Cerebellar cortex (tissue), 1 donor: ENCODE measurements around the gene SYT1.

Experiments used
- DNase-seq: peaks from one replicate; pipeline ENCODE4 v3.0.0-alpha.2; 2015; ENCODE audit warnings: low spot score

Gene SYT1

DNA sequence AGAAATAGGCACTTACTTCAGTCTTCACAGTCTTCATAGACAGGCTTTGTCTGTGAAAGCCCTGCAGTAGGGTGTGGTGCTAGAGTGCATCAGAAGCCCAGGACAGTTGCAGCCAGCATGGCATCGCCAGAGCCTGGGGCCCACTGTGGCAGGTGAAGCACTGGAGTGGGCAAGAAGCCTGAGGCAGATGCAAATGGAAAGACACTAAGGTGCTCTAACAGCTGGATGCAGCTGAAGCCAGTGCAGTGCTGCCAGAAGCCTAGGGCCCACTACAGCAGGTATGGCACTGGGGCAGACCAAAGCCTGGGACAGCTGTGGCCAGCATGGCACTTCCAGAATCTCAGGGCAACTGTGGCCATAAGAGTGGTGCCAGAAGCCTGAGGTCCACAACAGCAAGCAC is 358.6 kb downstream of the SYT1 start:
- no peak for DNase-seq

DNA sequence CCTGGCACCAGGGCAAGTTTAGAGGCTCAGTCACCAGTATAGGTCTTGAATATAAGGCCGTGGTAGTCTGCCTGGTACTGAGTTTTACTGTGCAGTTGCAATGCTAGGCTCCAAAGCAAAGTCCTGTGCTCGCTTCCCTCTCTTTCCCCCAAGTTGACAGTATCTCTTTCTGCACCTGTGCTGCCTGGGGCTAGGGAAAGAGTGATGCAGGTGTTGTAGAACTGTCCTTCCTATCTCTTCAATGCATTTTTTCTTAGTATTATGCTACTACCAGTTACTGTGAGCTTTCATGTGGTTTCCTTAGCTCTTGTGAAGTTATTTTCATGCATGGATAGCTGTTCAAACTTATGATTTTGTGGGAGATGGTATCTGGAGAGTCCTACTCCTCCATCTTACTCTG is 359.2 kb downstream of the SYT1 start:
- no peak for DNase-seq

DNA sequence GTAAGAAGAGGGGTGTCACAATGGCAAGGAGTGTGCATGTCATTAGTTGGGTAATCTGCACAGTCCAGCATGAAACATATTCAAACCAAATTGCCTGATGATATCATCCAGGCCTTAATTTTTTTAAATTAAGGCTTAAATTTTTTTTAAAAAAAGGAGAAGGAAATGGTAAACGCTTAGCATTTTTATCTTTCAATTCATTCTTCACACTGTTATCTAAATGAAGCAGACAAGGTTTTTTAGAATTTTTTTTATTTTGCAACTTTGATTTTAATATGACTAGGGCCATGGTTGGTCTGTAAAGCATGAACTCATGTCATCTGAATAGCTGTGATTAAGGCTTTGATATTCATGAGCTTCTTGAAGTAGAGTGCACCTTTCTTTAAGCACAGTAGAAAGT is 362.5 kb downstream of the SYT1 start:
- DNase-seq, result no peak

DNA sequence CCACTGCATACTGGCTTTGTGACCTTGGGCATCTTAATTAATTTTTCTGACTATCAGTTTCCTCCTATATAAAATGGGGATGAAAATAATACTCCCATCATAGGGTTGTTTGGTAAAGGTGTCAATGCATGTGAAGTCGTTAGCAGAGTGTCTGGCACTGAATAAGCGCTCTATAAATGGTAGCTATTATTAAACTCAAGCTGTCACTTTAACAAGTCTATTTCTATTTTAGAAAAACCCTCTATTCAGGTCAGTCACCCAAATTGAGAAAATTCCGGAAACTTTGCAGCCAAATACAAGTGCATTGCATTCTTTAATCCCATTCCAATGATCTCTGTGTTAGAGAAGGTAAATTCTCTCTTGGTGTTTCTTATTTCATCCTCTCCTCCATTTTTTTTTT is 363.1 kb downstream of the SYT1 start:
- DNase-seq, result peak; percentile 49

DNA sequence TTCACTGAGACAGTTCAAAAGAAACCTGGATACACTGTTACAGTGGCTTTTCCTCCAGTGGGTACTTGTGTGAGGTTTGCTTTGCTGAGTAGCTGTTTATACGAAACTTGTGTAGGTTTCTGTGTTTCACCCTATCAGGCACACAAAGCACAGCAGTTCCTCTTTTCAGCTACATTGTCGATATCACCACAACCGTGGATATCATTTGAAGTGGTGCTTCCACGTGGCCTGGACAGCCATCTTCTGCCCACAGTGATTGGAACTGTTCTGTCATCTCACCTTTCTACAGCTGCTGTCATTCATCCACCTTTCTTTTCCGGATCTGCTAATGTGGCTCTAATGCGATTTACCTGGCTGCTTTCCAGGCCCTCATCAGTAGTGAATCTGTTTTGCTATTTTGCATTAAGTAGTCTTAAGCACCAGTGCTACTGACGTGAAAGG is 368.8 kb downstream of the SYT1 start:
- peak; percentile 53 for DNase-seq

DNA sequence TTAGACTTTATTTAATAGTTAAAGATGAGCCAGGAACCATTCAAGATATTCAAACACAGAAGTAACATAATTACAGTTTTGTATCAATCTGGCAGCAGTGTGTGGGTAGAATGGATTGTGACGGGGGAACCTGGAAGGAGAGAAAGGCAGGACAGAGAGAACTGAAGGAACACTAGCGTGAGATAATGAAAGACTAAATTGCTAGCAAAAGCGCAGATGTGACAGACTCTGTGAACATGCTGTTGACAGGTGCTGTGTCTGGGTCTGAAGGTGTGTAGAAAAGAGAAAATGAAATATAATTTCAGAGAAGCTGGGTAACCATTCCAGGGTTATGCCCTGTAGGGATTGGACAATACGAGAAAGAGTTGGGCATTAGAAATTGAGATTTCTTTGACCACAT is 372.3 kb downstream of the SYT1 start:
- DNase-seq, result no peak

DNA sequence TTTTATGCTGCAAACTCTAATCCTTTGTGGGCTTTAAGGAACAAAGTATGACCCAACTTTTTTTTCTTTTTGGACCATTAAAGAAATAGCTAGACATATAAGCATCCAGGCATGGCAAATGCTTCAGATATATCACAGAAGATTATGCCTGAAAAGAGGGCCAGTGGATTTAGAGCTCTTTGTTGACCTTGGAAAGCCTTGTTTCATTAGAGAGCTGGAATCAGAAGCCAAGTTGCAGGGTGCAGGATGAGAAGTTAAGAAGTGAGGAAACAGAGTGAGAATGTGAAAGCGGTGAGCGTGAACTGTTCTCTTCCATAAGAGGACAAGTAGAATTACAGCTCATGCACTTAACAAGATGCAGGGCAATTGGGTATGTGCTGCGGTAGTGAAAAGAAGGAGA is 373.7 kb downstream of the SYT1 start:
- no peak for DNase-seq

DNA sequence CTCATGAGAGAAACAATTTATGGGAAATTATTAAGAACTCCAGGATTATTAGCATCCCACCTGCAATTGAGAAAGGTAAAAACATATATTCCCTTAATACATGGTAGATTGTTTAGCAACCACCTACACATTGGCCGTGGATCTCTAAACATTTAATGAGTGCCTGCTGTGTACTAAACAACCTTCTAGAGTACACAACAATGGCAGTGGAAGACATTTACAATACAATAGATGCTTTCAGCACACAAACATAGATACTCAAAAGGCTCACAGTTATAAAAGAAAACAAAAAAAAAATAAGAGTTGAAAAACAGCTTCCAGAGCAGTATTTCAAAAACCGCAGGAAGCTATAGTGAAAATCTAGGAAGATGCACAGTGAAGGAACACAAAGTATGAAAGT is 382.9 kb downstream of the SYT1 start:
- no peak for DNase-seq

DNA sequence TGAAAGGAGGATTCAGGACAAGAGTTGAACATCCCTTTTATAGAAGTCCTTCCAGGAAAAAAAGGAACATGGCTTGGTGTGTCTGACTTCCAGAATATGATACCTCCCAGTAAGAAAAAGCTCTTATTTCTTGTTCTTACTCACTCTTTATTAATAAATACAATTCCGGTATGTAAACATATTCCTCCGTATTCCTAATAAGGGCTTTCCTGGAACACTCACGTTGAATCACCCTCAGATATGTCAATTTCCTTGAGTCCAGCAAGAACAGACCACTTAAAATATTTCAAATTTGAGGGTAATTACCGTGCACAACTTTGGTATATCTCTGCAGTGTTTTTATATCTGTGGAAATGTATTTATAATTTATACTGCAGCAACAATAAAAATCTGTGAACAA is 385.6 kb downstream of the SYT1 start:
- DNase-seq, result no peak

DNA sequence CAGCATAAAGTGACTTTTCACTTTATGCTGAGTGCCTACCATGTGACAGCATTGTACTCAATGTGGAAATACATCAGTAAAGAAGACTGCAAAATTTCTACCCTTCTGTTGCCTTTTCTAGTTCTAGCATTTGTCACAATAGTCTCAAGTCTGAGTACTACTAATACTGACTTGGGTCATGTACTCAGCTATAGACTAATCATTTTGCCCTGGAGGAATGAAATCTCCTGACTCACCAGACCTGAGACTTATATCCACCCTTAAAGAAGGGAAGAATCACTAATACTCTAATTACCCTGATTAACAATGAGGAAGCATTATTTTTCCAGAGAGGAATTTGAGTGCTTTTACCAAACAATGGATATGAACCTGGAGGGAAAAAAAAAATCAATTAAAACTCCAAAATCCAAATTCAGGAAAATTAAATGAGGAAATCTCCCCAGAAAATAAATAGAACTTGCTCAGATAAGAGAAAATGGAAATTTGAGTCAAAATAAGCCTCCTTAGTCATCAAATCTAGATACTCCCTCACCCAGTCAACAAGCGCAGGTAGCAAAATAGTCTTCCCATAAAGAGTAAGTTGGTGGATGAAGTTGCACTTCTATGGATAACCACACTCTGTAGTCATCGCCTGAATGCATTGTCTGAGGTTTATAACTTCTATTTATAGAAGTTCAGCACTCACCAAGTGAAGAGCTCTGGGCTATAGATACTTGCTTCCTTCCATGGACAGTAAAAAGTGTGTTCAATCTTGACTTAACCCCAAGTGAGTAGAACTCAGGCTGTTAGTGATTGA is 386.6 kb downstream of the SYT1 start:
- no peak for DNase-seq

DNA sequence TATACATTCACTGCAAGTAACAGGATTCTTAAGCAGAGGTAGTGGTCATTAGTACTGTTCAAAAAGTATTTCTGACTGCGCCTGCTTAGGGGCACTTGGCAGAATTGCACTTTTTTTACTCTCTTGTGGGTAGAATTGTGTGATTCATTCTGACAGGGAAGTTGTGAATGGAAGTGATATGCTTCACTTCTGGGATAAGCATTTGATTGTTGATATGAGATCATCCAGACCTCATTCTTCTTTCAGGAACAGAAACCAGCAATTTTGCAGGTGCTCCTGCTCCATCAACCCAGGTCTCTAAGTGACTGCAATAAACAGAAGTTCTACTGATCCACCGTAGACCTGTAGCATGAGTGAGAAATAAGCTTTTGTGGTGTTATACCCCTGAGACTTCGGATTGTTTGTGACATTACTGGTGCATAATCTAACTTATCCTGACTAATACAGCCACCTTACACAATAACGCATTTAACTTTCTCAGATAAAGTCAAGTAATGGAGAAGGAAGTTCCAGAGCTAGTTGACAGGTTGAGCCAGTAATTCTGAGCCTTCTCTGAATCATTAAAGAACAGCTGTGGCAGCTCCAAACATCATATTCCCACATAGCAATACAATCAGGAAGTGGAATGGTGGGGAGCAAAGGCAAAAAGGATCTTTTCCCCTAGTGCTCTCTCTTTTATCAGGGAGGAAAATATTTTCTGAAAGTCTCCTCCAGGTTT is 387.9 kb downstream of the SYT1 start:
- DNase-seq, result no peak

DNA sequence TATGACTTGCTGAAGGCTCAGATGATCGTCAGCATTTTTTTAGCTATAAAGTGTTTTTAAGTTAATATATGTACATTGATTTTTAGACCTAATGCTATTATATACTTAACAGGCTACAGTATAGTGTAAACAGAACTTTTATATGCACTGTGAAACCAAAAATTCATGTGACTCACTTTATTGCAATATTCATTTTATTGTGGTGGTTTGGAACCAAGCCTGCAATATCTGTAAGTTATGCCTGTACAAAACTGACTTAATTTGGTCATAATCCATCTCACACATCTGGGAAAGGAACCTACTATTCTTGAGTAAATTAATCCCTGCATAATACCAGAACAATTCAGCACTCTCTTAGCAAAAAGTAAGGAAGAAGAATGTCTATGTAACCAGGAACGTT is 390.7 kb downstream of the SYT1 start:
- no peak for DNase-seq

DNA sequence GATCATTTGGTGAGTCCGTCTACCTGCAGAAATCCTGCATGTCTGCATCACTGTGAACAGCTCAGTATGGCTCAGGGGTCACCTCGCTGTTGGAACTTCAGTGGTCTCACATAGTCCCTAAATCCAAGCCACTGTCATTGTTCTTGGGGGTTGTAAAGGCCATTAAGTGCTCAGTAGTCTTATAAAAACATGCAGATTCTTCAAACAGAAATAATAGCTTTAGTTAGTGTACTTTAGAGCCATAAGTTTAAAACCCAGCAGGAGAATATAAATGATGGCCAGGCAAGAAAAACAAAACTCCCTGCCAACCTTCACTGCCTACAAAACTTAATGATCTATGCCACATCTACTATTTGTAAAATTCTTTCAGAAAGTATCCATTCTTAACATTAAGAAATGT is 396.3 kb downstream of the SYT1 start:
- no peak for DNase-seq

DNA sequence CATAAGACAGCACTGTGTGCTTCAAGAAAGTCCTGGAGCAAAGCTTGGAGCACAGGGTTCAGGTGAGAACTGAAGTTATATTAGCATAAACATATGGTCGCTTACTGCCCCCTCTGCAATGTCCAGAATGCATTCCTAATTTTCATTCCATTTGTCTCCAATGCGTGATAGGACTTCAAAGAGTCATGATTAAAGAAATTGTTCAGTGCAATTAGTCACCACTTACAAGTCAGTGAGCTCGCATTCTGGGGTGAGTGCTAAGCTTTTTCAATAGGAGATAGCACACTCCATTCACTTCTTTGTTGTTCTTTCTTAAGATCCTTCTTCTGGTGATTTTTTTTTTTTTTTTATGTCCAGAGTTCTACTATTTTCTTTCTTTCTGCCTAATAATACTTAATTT is 398.4 kb downstream of the SYT1 start:
- DNase-seq, result no peak

DNA sequence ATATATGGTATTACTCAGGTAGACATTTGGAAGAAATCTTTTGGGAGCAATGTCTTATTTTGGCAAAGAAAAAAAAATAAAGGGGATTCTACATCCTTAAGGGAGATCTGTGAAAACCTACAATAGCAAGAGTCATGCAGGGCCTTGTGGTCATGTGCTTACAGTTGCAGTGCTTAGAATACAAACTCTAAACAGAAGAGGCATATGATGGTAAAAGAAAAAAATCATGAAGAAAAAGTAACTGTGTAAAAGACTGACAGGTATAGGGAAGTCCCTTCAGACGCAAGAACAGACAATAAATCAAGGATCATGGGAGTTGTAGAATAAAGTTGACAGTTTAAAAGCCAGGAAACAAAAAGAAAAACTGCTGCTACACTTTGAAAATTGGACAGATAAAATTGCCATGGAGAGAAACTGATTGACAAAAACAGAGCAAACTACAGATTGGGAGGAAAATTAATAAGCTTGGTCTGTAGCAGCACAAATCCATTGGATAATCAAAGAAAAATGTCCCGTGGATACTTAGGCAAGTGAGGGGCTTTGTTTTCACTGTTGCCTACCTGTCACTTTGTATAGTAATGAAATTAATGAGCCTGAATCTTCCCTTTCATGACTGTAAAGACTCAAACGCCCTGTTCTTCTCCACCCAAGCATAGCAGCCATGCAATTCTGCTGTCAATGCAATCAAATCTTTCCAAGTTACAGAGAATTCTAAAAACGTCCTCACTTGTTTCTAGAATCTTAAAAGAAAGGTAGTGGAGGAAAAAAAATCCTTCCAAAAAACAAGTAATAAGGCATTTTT is 402.0 kb downstream of the SYT1 start:
- DNase-seq, result no peak

DNA sequence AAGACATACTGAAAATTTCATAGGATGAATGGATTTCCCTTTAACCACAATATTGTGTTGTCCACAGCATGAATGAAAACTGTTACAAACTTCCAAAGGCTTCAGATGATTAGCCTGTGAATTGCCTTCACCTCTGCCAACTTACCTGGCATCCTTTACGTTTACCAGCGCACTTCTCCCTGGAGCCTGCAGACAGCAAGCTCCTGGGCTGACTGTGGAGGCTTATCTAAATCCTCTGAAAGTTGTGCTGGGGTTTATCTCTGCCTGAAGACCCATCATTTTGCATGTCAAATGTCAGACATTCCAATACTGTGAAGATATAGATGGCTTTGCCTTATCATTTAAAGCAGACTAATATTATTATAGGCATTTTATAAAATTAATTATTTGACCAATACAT is 403.0 kb downstream of the SYT1 start:
- DNase-seq, result no peak

DNA sequence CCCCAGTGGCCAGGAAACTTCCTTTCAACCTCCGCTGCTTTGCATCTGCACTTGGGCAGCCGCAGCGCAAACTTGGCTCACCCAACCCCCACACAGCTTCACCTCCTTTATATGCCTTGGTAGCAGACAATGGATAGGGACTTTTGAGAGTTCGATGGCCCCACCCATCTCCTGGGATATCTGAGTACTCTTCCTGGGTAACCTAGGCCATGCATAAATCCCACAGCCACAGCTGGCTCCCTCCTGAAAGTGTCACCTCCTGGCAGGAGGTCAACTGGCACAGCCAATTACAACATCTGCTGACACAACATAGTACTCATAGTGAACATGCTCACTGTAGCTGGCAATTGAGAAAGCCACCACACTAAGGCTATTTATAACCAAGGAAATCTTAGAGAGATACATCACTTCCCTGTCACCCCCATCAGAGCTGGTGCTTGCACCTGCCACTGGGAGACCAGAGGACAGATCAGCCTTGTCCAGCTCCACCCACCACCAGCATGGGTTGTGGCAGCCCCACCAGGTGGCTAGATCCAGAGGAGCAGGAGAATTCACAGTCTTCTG is 410.0 kb downstream of the SYT1 start:
- DNase-seq, result no peak

DNA sequence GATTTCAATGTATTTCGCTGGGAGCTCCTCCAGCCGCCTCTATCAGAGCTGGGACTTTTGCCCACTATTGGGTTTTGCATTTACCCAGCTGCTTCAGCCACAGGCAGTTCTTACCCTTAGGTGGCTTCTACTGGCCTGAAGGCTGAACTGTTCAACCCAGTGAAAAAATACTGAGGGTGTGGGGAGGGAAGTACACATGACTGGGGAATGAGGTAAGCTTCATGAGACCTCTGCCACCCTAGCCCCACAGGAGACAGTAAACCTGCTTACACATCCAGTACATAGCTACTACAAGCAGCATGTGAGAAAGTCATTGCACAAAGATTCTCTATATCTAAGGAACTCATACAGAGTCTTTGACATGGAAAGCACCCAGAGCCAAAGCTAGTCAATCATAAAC is 411.1 kb downstream of the SYT1 start:
- no peak for DNase-seq

DNA sequence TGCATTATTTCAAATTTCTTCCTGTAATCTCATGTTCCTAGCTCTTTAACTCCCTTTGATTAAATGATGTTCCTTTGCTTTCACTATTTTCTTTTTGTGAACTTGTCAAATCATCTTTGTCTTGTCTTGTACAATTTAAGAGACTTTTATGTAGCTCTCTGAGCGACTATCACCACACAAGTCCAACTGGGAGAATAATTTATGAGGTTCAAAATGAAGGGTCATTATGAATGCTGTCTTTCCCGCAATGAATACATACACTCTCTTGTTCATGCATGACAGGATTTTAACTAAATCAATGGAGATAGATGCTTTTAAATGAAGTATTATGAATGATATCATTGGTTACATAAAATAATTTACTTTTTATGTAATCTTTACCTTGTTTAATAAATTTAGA is 418.8 kb downstream of the SYT1 start:
- no peak for DNase-seq

DNA sequence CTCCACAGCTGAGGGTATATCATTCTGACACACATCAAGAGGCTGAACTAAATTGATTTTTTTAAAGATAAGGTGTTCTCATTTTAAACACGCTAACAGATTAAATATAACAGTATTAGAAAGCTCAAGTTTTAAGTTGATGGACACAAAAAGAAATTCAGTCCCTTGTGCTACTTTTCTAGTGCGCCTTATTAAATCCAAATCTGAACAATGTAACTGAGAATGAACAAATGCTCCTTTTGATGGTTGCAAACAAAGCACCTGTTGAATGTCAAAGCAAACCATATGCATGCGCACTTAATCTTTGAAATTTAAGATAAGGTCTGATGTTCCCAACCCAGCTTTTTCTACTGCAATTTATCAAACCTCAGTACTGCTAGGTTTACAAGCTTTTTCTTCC is 424.3 kb downstream of the SYT1 start:
- DNase-seq, result no peak

DNA sequence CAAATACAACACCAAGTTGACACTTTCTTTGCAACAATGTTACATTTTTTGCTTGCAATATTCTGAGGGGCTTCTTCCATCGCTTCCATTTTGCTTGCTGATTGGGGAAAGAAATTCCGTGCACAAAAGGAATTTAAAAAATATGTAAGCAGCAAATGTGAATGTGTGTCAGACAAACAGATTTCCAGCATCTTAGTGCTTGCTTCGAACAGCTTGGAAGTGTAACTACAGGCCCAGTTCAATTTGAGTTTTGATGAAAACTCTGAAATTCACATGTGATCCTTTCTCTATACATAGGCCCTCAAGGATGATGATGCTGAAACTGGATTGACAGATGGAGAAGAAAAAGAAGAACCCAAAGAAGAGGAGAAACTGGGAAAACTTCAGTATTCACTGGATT is 427.1 kb downstream of the SYT1 start:
- DNase-seq, result no peak

DNA sequence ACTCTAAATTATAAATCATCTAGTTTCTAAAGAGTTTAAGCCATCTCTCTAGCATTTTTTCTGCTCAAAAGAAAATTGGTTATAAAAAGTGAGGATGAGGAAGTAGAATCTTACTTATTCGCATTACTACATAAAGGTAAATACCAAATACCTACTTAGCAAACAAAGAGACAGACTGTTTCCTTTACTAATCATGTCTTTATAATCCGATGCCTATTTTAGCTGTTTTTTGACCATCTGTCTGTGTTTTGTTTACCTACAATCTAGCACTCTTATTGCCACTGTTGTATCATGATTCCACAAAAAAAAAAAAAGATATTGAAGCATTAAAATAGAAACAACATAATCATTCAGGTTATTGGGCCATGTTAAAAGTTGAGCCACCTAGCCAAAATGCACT is 430.0 kb downstream of the SYT1 start:
- DNase-seq, result no peak

DNA sequence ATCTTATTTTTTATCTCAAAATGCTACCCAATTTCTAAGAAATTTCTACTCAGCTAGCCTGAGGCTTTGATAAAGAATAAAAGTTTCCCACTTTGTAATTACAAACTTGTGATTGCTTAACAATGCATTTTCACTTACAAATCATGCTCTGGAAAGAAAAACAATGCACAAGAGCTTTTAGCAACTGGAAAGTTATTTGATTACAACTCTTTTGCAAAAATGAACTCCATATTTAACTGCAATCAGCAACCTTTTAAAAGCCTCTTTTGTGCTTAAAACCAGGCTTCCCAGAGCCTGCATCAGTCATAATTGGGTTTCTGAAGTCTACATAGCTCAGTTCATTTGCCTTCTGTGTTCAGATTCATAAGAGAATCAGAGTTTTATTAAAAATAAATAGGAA is 431.0 kb downstream of the SYT1 start:
- no peak for DNase-seq
